Body of pancreas (tissue), 4 donors: ENCODE measurements around the gene LDLRAD4.

Source experiments
- POLR2A ChIP-seq, 3 donors: fragments of 450-650 bp; IDR thresholded peaks; one replicate each; pipeline ENCODE4 v1.6.1; 2016; ENCODE audit warnings: antibody characterized with exemption in 3 of 3, mild to moderate bottlenecking in 2 of 3
- TF ChIP-seq, protein P1 (sequence below), 7 experiments: fragments of 450-650 bp in 4 of 7; fragments of 200-600 bp in 3 of 7; sonication (generic) in 3 of 7; IDR thresholded peaks; one replicate each; pipeline ENCODE4 v1.5.1; 2016 to 2019; ENCODE audit warnings: antibody characterized with exemption in 7 of 7

DNA sequence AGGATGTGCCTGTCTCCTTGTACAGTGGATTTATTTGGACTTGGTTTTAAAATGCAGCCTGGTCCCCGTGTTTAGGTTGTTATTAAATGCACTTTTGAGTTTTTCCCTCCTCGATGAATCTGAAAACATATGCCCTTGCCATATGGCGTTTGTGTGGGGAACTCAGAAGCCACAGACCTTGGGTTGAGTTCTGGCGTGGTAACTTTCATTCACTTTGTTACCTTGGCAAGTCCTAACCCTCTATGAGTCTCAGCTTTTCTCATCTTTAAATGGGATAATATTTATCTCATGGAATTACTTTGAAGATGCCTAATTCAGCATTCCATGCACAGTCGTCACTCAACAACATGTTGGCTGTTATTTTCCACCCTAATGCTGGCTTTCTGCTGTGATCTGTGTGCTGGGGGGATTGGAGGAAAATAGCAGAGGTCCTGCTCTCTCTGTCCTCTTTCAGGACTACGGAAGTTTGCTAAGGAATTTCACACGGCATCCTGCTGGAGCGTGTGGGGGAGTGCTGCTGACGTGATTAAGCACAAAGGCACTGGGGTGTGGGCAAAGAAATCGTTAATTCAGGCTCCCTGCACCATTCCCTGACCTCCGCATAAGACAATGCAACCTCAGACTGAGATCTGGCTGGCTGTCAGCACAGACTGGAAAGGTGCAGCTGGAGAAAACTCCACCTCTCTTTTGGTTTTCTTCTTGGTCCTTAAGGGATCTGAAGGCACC is 61.7 kb downstream of the LDLRAD4 start:
- TF ChIP-seq, protein P1, sequence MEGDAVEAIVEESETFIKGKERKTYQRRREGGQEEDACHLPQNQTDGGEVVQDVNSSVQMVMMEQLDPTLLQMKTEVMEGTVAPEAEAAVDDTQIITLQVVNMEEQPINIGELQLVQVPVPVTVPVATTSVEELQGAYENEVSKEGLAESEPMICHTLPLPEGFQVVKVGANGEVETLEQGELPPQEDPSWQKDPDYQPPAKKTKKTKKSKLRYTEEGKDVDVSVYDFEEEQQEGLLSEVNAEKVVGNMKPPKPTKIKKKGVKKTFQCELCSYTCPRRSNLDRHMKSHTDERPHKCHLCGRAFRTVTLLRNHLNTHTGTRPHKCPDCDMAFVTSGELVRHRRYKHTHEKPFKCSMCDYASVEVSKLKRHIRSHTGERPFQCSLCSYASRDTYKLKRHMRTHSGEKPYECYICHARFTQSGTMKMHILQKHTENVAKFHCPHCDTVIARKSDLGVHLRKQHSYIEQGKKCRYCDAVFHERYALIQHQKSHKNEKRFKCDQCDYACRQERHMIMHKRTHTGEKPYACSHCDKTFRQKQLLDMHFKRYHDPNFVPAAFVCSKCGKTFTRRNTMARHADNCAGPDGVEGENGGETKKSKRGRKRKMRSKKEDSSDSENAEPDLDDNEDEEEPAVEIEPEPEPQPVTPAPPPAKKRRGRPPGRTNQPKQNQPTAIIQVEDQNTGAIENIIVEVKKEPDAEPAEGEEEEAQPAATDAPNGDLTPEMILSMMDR (IDR thresholded peaks at IDR 0.05) = no peak
- TF ChIP-seq POLR2A (IDR thresholded peaks at IDR 0.05) = no peak
